Naive thymus-derived CD8-positive, alpha-beta T cell (primary cell): ENCODE data around the gene CLEC19A. TPM values are rescaled to one million over a fixed set of nuclear protein-coding genes. Genes with fewer than 3 reads are reported as not detected.

Experiments used
- ATAC-seq, 2 donors: fragments of 150-1000 bp; cut with Tn5 transposase in 1 of 2; sonication (Bioruptor Pico), chemical (Tn5 transposase) in 1 of 2; 1 replicate in 1 of 2; 2 replicates in 1 of 2; pipeline ENCODE4 v1.10.0; 2021; ENCODE audit warnings: mild to moderate bottlenecking in 2 of 2, moderate library complexity in 2 of 2
- POLR2A ChIA-PET: fragments of 350-600 bp; sonication (Branson Sonifier 250); formaldehyde crosslinking; loops from one replicate; lab custom pipeline; 2021; ENCODE audit warnings: antibody characterized with exemption; lab: Charles Lee
- DNase-seq, 10 donors: peaks; one replicate each; pipeline versions ENCODE4 v3.0.0 to v3.0.0-alpha.2; 2020 to 2022
- H3K27ac Mint-ChIP-seq, 10 donors: one replicate each; pipeline ENCODE4 v1.8.0; 2020 to 2022; ENCODE audit warnings: mild to moderate bottlenecking in 10 of 10, mixed read lengths in 10 of 10, moderate library complexity in 4 of 10, inconsistent platforms in 1 of 10
- H3K27me3 Mint-ChIP-seq, 5 donors: one replicate each; pipeline ENCODE4 v1.8.0; 2021 to 2022; ENCODE audit warnings: mixed read lengths in 5 of 5
- H3K36me3 Mint-ChIP-seq, 3 donors: one replicate each; pipeline ENCODE4 v1.8.0; 2020 to 2022; ENCODE audit warnings: mixed read lengths in 3 of 3, mild to moderate bottlenecking in 2 of 3, inconsistent platforms in 1 of 3
- H3K4me1 Mint-ChIP-seq, 4 donors: one replicate each; pipeline ENCODE4 v1.8.0; 2021 to 2022; ENCODE audit warnings: mixed read lengths in 4 of 4
- H3K4me3 Mint-ChIP-seq, 10 donors: one replicate each; pipeline ENCODE4 v1.8.0; 2020 to 2022; ENCODE audit warnings: mild to moderate bottlenecking in 10 of 10, mixed read lengths in 10 of 10, moderate library complexity in 6 of 10, inconsistent platforms in 1 of 10
- H3K9me3 Mint-ChIP-seq, 9 donors: one replicate each; pipeline ENCODE4 v1.8.0; 2020 to 2022; ENCODE audit warnings: mixed read lengths in 9 of 9, mild to moderate bottlenecking in 3 of 9, inconsistent platforms in 1 of 9, moderate library complexity in 1 of 9
- polyA plus RNA-seq, 3 donors: library from polyadenylated mRNA; unstranded; fragments of 300-500 nt; fragmentation: Illumina TruSeq; gene quantifications; one replicate each; pipeline ENCODE4 v1.2.3, GENCODE V29; 2021
- total RNA-seq, 8 experiments: library from RNA in 2 of 8; stranded (reverse) in 2 of 8; gene quantifications; one replicate each; pipeline ENCODE4 v1.2.3 and lab custom pipeline; 2021 to 2026

The CLEC19A gene
- total and polyA plus RNA-seq, 5 experiments from 2014 or later, result not detected

- Mint-ChIP-seq H3K4me1 (peaks cover 0 to under 1% (median 0%) of the 10 kb centered on the region in 4 donors), H3K36me3 (no peaks in the 10 kb centered on the region), H3K27ac (no peak overlapping the region), H3K9me3 (no peaks in the 10 kb centered on the region), H3K27me3 (peaks cover 10 to 52% (median 23%) of the 10 kb centered on the region in 5 donors), H3K4me3 (no peak overlapping the region)
- ATAC-seq (no peak), DNase-seq (no peak)
- POLR2A ChIA-PET, result no interaction called here
Observed at GRCh38 chr16:19288872-19289799, 3.6 kb downstream of the CLEC19A start.

- H3K4me3 Mint-ChIP-seq, result no peak overlapping the region
- no peaks in the 10 kb centered on the region for H3K9me3 Mint-ChIP-seq
- ATAC-seq (no peak), DNase-seq (no peak)
- H3K27me3 Mint-ChIP-seq, result peaks cover 10 to 47% (median 23%) of the 10 kb centered on the region in 5 donors
- no peak overlapping the region for H3K27ac Mint-ChIP-seq
- H3K36me3 Mint-ChIP-seq, result no peaks in the 10 kb centered on the region
- POLR2A ChIA-PET, result no interaction called here
- H3K4me1 Mint-ChIP-seq, result peaks cover 0 to 7% (median 0%) of the 10 kb centered on the region in 4 donors
Observed at GRCh38 chr16:19289811-19290485, 4.4 kb downstream of the CLEC19A start.

- H3K4me3 Mint-ChIP-seq, result no peak overlapping the region
- DNase-seq (no peak), ATAC-seq (no peak)
- H3K27ac Mint-ChIP-seq, result no peak overlapping the region
- peaks cover 0 to 7% (median 0%) of the 10 kb centered on the region in 4 donors for H3K4me1 Mint-ChIP-seq
- H3K36me3 Mint-ChIP-seq, result no peaks in the 10 kb centered on the region
- no peaks in the 10 kb centered on the region for H3K9me3 Mint-ChIP-seq
- H3K27me3 Mint-ChIP-seq, result peaks cover 10 to 47% (median 23%) of the 10 kb centered on the region in 5 donors
- POLR2A ChIA-PET, result no interaction called here
Observed at GRCh38 chr16:19290860-19291259, 5.3 kb downstream of the CLEC19A start.

- Mint-ChIP-seq H3K36me3 (no peaks in the 10 kb centered on the region), H3K4me1 (peaks cover 0 to 7% (median 0%) of the 10 kb centered on the region in 4 donors), H3K9me3 (no peaks in the 10 kb centered on the region), H3K4me3 (no peak overlapping the region), H3K27me3 (peaks cover 10 to 47% (median 19%) of the 10 kb centered on the region in 5 donors), H3K27ac (no peak overlapping the region)
- no peak for ATAC-seq
- POLR2A ChIA-PET, result no interaction called here
- no peak for DNase-seq
Observed at GRCh38 chr16:19291475-19291874, 5.9 kb downstream of the CLEC19A start.

GRCh38 chr16:19292186-19292585 lies 6.7 kb downstream of the CLEC19A start:
- Mint-ChIP-seq H3K27ac (no peak overlapping the region), H3K4me1 (peaks cover 0 to 7% (median 0%) of the 10 kb centered on the region in 4 donors), H3K4me3 (no peak overlapping the region), H3K27me3 (peaks cover 10 to 44% (median 19%) of the 10 kb centered on the region in 5 donors), H3K36me3 (no peaks in the 10 kb centered on the region), H3K9me3 (no peaks in the 10 kb centered on the region)
- DNase-seq (no peak), ATAC-seq (no peak)
- POLR2A ChIA-PET, result no interaction called here

- Mint-ChIP-seq H3K4me1 (peaks cover 0 to 7% (median 0%) of the 10 kb centered on the region in 4 donors), H3K36me3 (no peaks in the 10 kb centered on the region), H3K4me3 (no peak overlapping the region), H3K9me3 (no peaks in the 10 kb centered on the region), H3K27ac (no peak overlapping the region), H3K27me3 (peaks cover 10 to 36% (median 16%) of the 10 kb centered on the region in 5 donors)
- POLR2A ChIA-PET, result no interaction called here
- no peak for ATAC-seq
- no peak for DNase-seq
Observed at GRCh38 chr16:19294156-19294649, 8.7 kb downstream of the CLEC19A start.

GRCh38 chr16:19295393-19295792 lies 9.9 kb downstream of the CLEC19A start:
- Mint-ChIP-seq H3K4me1 (peaks cover 0 to 7% (median 0%) of the 10 kb centered on the region in 4 donors), H3K4me3 (no peak overlapping the region), H3K36me3 (no peaks in the 10 kb centered on the region), H3K9me3 (peaks cover 0 to under 1% (median 0%) of the 10 kb centered on the region in 9 donors), H3K27ac (no peak overlapping the region), H3K27me3 (peaks cover 9 to 37% (median 12%) of the 10 kb centered on the region in 5 donors)
- POLR2A ChIA-PET, result no interaction called here
- ATAC-seq (no peak), DNase-seq (no peak)

GRCh38 chr16:19297454-19297853 lies 11.9 kb downstream of the CLEC19A start:
- POLR2A ChIA-PET, result interaction anchor here (0.6 kb wide), 1 partner anchor 14 kb away, joined by 7 read pairs; no protein-coding TSS in a partner anchor
- no peak overlapping the region for H3K27ac Mint-ChIP-seq
- H3K4me3 Mint-ChIP-seq, result no peak overlapping the region
- no peaks in the 10 kb centered on the region for H3K36me3 Mint-ChIP-seq
- H3K27me3 Mint-ChIP-seq, result peaks cover 4 to 26% (median 13%) of the 10 kb centered on the region in 5 donors
- H3K4me1 Mint-ChIP-seq, result peaks cover 0 to 7% (median 0%) of the 10 kb centered on the region in 4 donors
- H3K9me3 Mint-ChIP-seq, result peaks cover 0 to 7% (median 3%) of the 10 kb centered on the region in 9 donors
- DNase-seq, result no peak
- no peak for ATAC-seq

- H3K4me3 Mint-ChIP-seq, result no peak overlapping the region
- POLR2A ChIA-PET, result no interaction called here
- H3K9me3 Mint-ChIP-seq, result peaks cover 0 to 7% (median 3%) of the 10 kb centered on the region in 9 donors
- peaks cover 4 to 23% (median 9%) of the 10 kb centered on the region in 5 donors for H3K27me3 Mint-ChIP-seq
- H3K4me1 Mint-ChIP-seq, result peaks cover 0 to 4% (median 0%) of the 10 kb centered on the region in 4 donors
- no peak for DNase-seq
- no peak overlapping the region for H3K27ac Mint-ChIP-seq
- H3K36me3 Mint-ChIP-seq, result no peaks in the 10 kb centered on the region
- no peak for ATAC-seq
Observed at GRCh38 chr16:19299565-19299964, 14.0 kb downstream of the CLEC19A start.

GRCh38 chr16:19301931-19302330 lies 16.4 kb downstream of the CLEC19A start:
- POLR2A ChIA-PET, result no interaction called here
- Mint-ChIP-seq H3K27ac (no peak overlapping the region), H3K4me3 (no peak overlapping the region)

GRCh38 chr16:19304750-19305149 lies 19.2 kb downstream of the CLEC19A start:
- POLR2A ChIA-PET, result no interaction called here
- ATAC-seq, result no peak
- Mint-ChIP-seq H3K4me1 (peaks cover 0 to 2% (median 1%) of the 10 kb centered on the region in 4 donors), H3K27ac (no peak overlapping the region), H3K36me3 (no peaks in the 10 kb centered on the region), H3K9me3 (peaks cover 0 to 10% (median 3%) of the 10 kb centered on the region in 9 donors), H3K27me3 (peaks cover 2 to 27% (median 12%) of the 10 kb centered on the region in 5 donors), H3K4me3 (no peak overlapping the region)
- no peak for DNase-seq

More at GRCh38 chr16:19301931-19302330, 16.4 kb downstream of the CLEC19A start:
- H3K36me3 Mint-ChIP-seq, result no peaks in the 10 kb centered on the region
- no peak for ATAC-seq
- H3K9me3 Mint-ChIP-seq, result peaks cover 0 to 7% (median 3%) of the 10 kb centered on the region in 9 donors
- peaks cover 6 to 26% (median 12%) of the 10 kb centered on the region in 5 donors for H3K27me3 Mint-ChIP-seq
- H3K4me1 Mint-ChIP-seq, result peaks cover 0 to 2% (median 0%) of the 10 kb centered on the region in 4 donors
- DNase-seq, result no peak

- ATAC-seq (no peak), DNase-seq (no peak)
- POLR2A ChIA-PET, result no interaction called here
- H3K36me3 Mint-ChIP-seq, result no peaks in the 10 kb centered on the region
- H3K4me3 Mint-ChIP-seq, result no peak overlapping the region
- peaks cover 0 to 10% (median 3%) of the 10 kb centered on the region in 9 donors for H3K9me3 Mint-ChIP-seq
- H3K27me3 Mint-ChIP-seq, result peaks cover 0 to 27% (median 12%) of the 10 kb centered on the region in 5 donors
- H3K27ac Mint-ChIP-seq, result no peak overlapping the region
- peaks cover 0 to 2% (median 1%) of the 10 kb centered on the region in 4 donors for H3K4me1 Mint-ChIP-seq
Observed at GRCh38 chr16:19305443-19305842, 19.9 kb downstream of the CLEC19A start.
